K562 (cell line): ENCODE data around the gene UTS2R. TPM values are rescaled to one million over a fixed set of nuclear protein-coding genes. Genes with fewer than 3 reads are reported as not detected.

Experiments
- ARNT ChIP-seq, 2 experiments: fragments of 450-650 bp; IDR thresholded peaks; 2 replicates each; pipeline ENCODE4 v1.6.1; 2016; ENCODE audit warnings: mild to moderate bottlenecking in 1 of 2
- CHD7 ChIP-seq: fragments of 200-600 bp; sonication (generic); IDR thresholded peaks from one replicate; pipeline ENCODE4 v1.6.1; 2012; ENCODE audit warnings: mild to moderate bottlenecking, low read depth, low read length, inconsistent platforms
- FIP1L1 ChIP-seq: fragments of 200-400 bp; formaldehyde crosslinking; IDR thresholded peaks from 2 replicates; pipeline ENCODE4 v1.6.1; 2018; ENCODE audit warnings: mild to moderate bottlenecking, low read depth, low read length; ENCODE audit not compliant: poor library complexity, severe bottlenecking
- FOS ChIP-seq: IDR thresholded peaks from 3 replicates; pipeline ENCODE4 v1.6.1; 2011; ENCODE audit not compliant: insufficient read length; ENCODE audit errors: extremely low read depth
- IFI16 ChIP-seq: fragments of 250-450 bp; sonication (Bioruptor Pico); IDR thresholded peaks from 2 replicates; pipeline ENCODE4 v2.1.2; 2022; ENCODE audit warnings: mild to moderate bottlenecking, inconsistent platforms
- RB1 ChIP-seq: fragments of 450-650 bp; IDR thresholded peaks from 2 replicates; pipeline ENCODE4 v1.6.1; 2017; ENCODE audit warnings: low read depth, mild to moderate bottlenecking
- RBM22 ChIP-seq: fragments of 200-400 bp; formaldehyde crosslinking; IDR thresholded peaks from 2 replicates; pipeline ENCODE4 v1.6.1; 2018; ENCODE audit warnings: low read length, low read depth; ENCODE audit not compliant: poor library complexity, severe bottlenecking
- RNF219 ChIP-seq: fragments of 250-450 bp; sonication (Bioruptor Pico); IDR thresholded peaks from 2 replicates; pipeline ENCODE4 v1.5.0; 2022; ENCODE audit warnings: mild to moderate bottlenecking
- TAF15 ChIP-seq: fragments of 200-400 bp; formaldehyde crosslinking; IDR thresholded peaks from 2 replicates; pipeline ENCODE4 v1.6.1; 2017; ENCODE audit warnings: mild to moderate bottlenecking, low read depth, low read length, moderate library complexity
- U2AF2 ChIP-seq: fragments of 200-400 bp; formaldehyde crosslinking; optimal IDR thresholded peaks from 2 replicates; pipeline ENCODE3; 2017; ENCODE audit warnings: low read depth, mild to moderate bottlenecking, low read length
- ZC3H4 ChIP-seq: sonication (generic); formaldehyde crosslinking; IDR thresholded peaks from 2 replicates; pipeline ENCODE4 v1.9.0; 2021; ENCODE audit warnings: missing genetic modification reagents, borderline replicate concordance
- ZNF707 ChIP-seq: fragments of 250-450 bp; sonication (Bioruptor Pico); conservative IDR thresholded peaks from 2 replicates; pipeline ENCODE4 v1.8.0; 2022; ENCODE audit warnings: inconsistent platforms, mild to moderate bottlenecking, moderate library complexity
- polyA plus RNA-seq, 8 experiments: library from polyadenylated mRNA; depleted of rRNA in 4 of 8; stranded (reverse) in 5 of 8; unstranded in 3 of 8; fragments of >200 nt; fragmentation: Nextera tagmentation in 2 of 8; fragmentation: Illumina TruSeq in 1 of 8; extraction: Ambion mirVana in 2 of 8; extraction: Trizol in 1 of 8; gene quantifications; 2 replicates each; pipeline versions ENCODE4 v1.2.1 to v1.2.3, GENCODE V29; 2011 to 2014; ENCODE audit warnings: inconsistent platforms in 1 of 8, missing spikeins in 1 of 8
- total RNA-seq, 7 experiments: library from RNA; depleted of rRNA in 6 of 7; stranded (reverse); fragments of >200 nt in 6 of 7; fragmentation: Illumina TruSeq in 2 of 7; extraction: Trizol in 2 of 7; gene quantifications; 2 replicates each; pipeline versions ENCODE4 v1.2.1 to v1.2.3, GENCODE V29; 2011 to 2021; ENCODE audit warnings: low replicate concordance in 1 of 7

The UTS2R gene
- total and polyA plus RNA-seq, 9 of the 15 experiments (the other 6 are each of a cell fraction or from before 2014, with no cell fraction given): 0.22 TPM; not detected in 8

GRCh38 chr17:82402865-82403264 lies 31.3 kb downstream of the UTS2R start (continued):
- TF ChIP-seq CHD7 (no peak), RB1 (no peak), IFI16 (no peak), ZC3H4 (no peak), ARNT (IDR thresholded peaks at IDR 0.05) (no peak), U2AF2 (no peak), RBM22 (no peak), ZNF707 (no peak), FOS (no peak), RNF219 (no peak), FIP1L1 (no peak), TAF15 (no peak)
